Measurements from ENCODE around the gene NRN1L. TPM values are rescaled to one million over a fixed set of nuclear protein-coding genes. Genes with fewer than 3 reads are reported as not detected.

NRN1L gene
- total RNA-seq, 1 donor from 2014 or later: not detected

- peaks cover 42% of the 10 kb centered on the region in 2 donors for H3K4me1 ChIP-seq
- TF ChIP-seq CTCF (IDR thresholded peaks at IDR 0.05): no peak
- intact Hi-C loops (cut with DNase I): loop anchor here (1.0 to 10.0 kb wide), 6 partner anchors 16 to 1488 kb away; partner anchors contain the start of genes COG8, EDC4, FHOD1 and NIP7
Measured at GRCh38 chr16:67846320-67847063, 38.2 kb upstream of the NRN1L start, which contains the start of gene NUTF2. Gene NUTF2, plus strand, starts transcription at chr16:67846933. Its CDS starts 18,198 bp downstream, at chr16:67865131.

GRCh38 chr16:67847064-67847861 is 37.4 kb upstream of the NRN1L start, which contains the start of gene CENPT:
Gene CENPT, minus strand, starts transcription at chr16:67847693. Its CDS starts 13,834 bp downstream, at chr16:67833859.
- H3K27ac ChIP-seq: peak within 1 kb of the TSS; percentile 92 to 98
- intact Hi-C loops (cut with DNase I): loop anchor here (1.0 to 10.0 kb wide), 6 partner anchors 16 to 1488 kb away; partner anchors contain the start of genes COG8, EDC4, FHOD1 and NIP7
- peak in 1 of 3 experiments; percentile 15 for TF ChIP-seq CTCF (IDR thresholded peaks at IDR 0.05)
- H3K36me3 ChIP-seq: no peaks in the 10 kb centered on the region
- H3K27me3 ChIP-seq: no peaks in the 10 kb centered on the region
- no peaks in the 10 kb centered on the region for H3K9me3 ChIP-seq
- DNase-seq (ENCODE audit: low spot score in 2 of 2): peak in 1 of 2 donors; percentile 84
- H3K4me3 ChIP-seq: peak within 1 kb of the TSS; percentile 96 to 97
- peaks cover 41 to 42% of the 10 kb centered on the region in 2 donors for H3K4me1 ChIP-seq

More at GRCh38 chr16:67846320-67847063, 38.2 kb upstream of the NRN1L start, which contains the start of gene NUTF2:
- no peaks in the 10 kb centered on the region for H3K27me3 ChIP-seq
- no peaks in the 10 kb centered on the region for H3K9me3 ChIP-seq
- H3K36me3 ChIP-seq: no peaks in the 10 kb centered on the region
- DNase-seq (ENCODE audit: low spot score in 2 of 2): peak; percentile 79 to 97
- peak within 1 kb of the TSS; percentile 96 to 97 for H3K4me3 ChIP-seq
- peak within 1 kb of the TSS; percentile 92 to 98 for H3K27ac ChIP-seq

GRCh38 chr16:67848118-67848517 is 36.6 kb upstream of the NRN1L start:
- intact Hi-C loops (cut with DNase I): loop anchor here (10.0 kb wide), 2 partner anchors 603 to 1487 kb away; partner anchors contain the start of genes COG8, FHOD1, NIP7 and PDF
- Histone ChIP-seq H3K9me3 (no peaks in the 10 kb centered on the region), H3K4me1 (peaks cover 39 to 41% of the 10 kb centered on the region in 2 donors), H3K27ac (peak overlapping the region; percentile 92 to 98), H3K4me3 (peak overlapping the region; percentile 96 to 97), H3K27me3 (no peaks in the 10 kb centered on the region), H3K36me3 (no peaks in the 10 kb centered on the region)
- no peak for TF ChIP-seq CTCF (IDR thresholded peaks at IDR 0.05)
- DNase-seq (ENCODE audit: low spot score in 2 of 2): no peak

GRCh38 chr16:67853670-67854069 is 31.0 kb upstream of the NRN1L start:
- no peaks in the 10 kb centered on the region for H3K36me3 ChIP-seq
- no peaks in the 10 kb centered on the region for H3K27me3 ChIP-seq
- H3K4me1 ChIP-seq: peaks cover 8 to 23% of the 10 kb centered on the region in 2 donors
- no peak overlapping the region for H3K4me3 ChIP-seq
- no peak for TF ChIP-seq CTCF (IDR thresholded peaks at IDR 0.05)
- intact Hi-C loops (cut with DNase I): no loop called here
- H3K27ac ChIP-seq: no peak overlapping the region
- H3K9me3 ChIP-seq: no peaks in the 10 kb centered on the region
- DNase-seq (ENCODE audit: low spot score in 2 of 2): no peak

GRCh38 chr16:67855789-67856188 is 28.9 kb upstream of the NRN1L start:
- Histone ChIP-seq H3K27ac (peak overlapping the region; percentile 20 to 47), H3K36me3 (peaks cover 0 to 2% of the 10 kb centered on the region in 2 donors), H3K27me3 (no peaks in the 10 kb centered on the region), H3K4me1 (peaks cover 8 to 21% of the 10 kb centered on the region in 2 donors), H3K4me3 (no peak overlapping the region), H3K9me3 (no peaks in the 10 kb centered on the region)
- DNase-seq (ENCODE audit: low spot score in 2 of 2): no peak
- no peak for TF ChIP-seq CTCF (IDR thresholded peaks at IDR 0.05)
- intact Hi-C loops (cut with DNase I): no loop called here

Measured in ascending aorta (tissue), 2 donors.